Stomach (tissue), 4 donors: Measurements from ENCODE around the gene TENM3.

Experiments used
- CTCF ChIP-seq, 7 experiments: fragments of 450-650 bp in 4 of 7; fragments of 200-600 bp in 3 of 7; sonication (generic) in 3 of 7; IDR thresholded peaks; one replicate each; pipeline ENCODE4 v1.5.1; 2016 to 2019; ENCODE audit warnings: antibody characterized with exemption in 7 of 7, control low read depth in 2 of 7, mild to moderate bottlenecking in 1 of 7
- POLR2A ChIP-seq, 4 donors: fragments of 450-650 bp; IDR thresholded peaks; one replicate each; pipeline ENCODE4 v1.6.1; 2016; ENCODE audit warnings: antibody characterized with exemption in 4 of 4, control low read depth in 2 of 4, mild to moderate bottlenecking in 1 of 4, moderate library complexity in 1 of 4
- POLR2AphosphoS5 ChIP-seq, 3 donors: sonication (generic); formaldehyde crosslinking; IDR thresholded peaks; one replicate each; pipeline ENCODE4 v1.6.1; 2016; ENCODE audit warnings: antibody characterized with exemption in 3 of 3

- TF ChIP-seq CTCF (IDR thresholded peaks at IDR 0.05): no peak
- no peak for TF ChIP-seq POLR2A (IDR thresholded peaks at IDR 0.05)
- no peak for TF ChIP-seq POLR2AphosphoS5 (IDR thresholded peaks at IDR 0.05)
Observed at GRCh38 chr4:182213004-182213403, 30.2 kb upstream of the TENM3 start.
